Smooth muscle cell of the brain vasculature (primary cell): ENCODE measurements around the gene EPB41L4A.

Experiments used
- DNase-seq: peaks from one replicate; pipeline ENCODE4 v3.0.0-alpha.2; 2012; ENCODE audit warnings: low read depth, low spot score

EPB41L4A gene

GRCh38 chr5:112312295-112313275 lies 106.5 kb downstream of the EPB41L4A start:
- DNase-seq, result no peak

- no peak for DNase-seq
Measured at GRCh38 chr5:112310746-112311145, 108.3 kb downstream of the EPB41L4A start.

GRCh38 chr5:112308608-112309007 lies 110.5 kb downstream of the EPB41L4A start:
- no peak for DNase-seq

GRCh38 chr5:112306956-112307355 lies 112.1 kb downstream of the EPB41L4A start:
- no peak for DNase-seq

- DNase-seq, result no peak
Measured at GRCh38 chr5:112304743-112305142, 114.3 kb downstream of the EPB41L4A start.

GRCh38 chr5:112303685-112304084 lies 115.4 kb downstream of the EPB41L4A start:
- DNase-seq, result no peak

- no peak for DNase-seq
Measured at GRCh38 chr5:112294126-112294525, 125.0 kb downstream of the EPB41L4A start.

GRCh38 chr5:112293587-112293986 lies 125.5 kb downstream of the EPB41L4A start:
- DNase-seq, result no peak

- no peak for DNase-seq
Measured at GRCh38 chr5:112290691-112291090, 128.4 kb downstream of the EPB41L4A start.

GRCh38 chr5:112289465-112289864 lies 129.6 kb downstream of the EPB41L4A start:
- no peak for DNase-seq

GRCh38 chr5:112283943-112284929 lies 134.8 kb downstream of the EPB41L4A start:
- no peak for DNase-seq

GRCh38 chr5:112283034-112283582 lies 136.0 kb downstream of the EPB41L4A start:
- no peak for DNase-seq

GRCh38 chr5:112279082-112279481 lies 140.0 kb downstream of the EPB41L4A start:
- no peak for DNase-seq

GRCh38 chr5:112276991-112277390 lies 142.1 kb downstream of the EPB41L4A start:
- no peak for DNase-seq

GRCh38 chr5:112275671-112276070 lies 143.4 kb downstream of the EPB41L4A start:
- no peak for DNase-seq

GRCh38 chr5:112270299-112271293 lies 148.5 kb downstream of the EPB41L4A start:
- no peak for DNase-seq

- DNase-seq, result no peak
Measured at GRCh38 chr5:112267231-112267630, 151.8 kb downstream of the EPB41L4A start.

- DNase-seq, result no peak
Measured at GRCh38 chr5:112264666-112265065, 154.4 kb downstream of the EPB41L4A start.

- no peak for DNase-seq
Measured at GRCh38 chr5:112264151-112264550, 154.9 kb downstream of the EPB41L4A start.

- no peak for DNase-seq
Measured at GRCh38 chr5:112263469-112263868, 155.6 kb downstream of the EPB41L4A start.

- no peak for DNase-seq
Measured at GRCh38 chr5:112258571-112258970, 160.5 kb downstream of the EPB41L4A start.
